Muscle of arm (tissue), 12 donors: Measurements from ENCODE around the gene VANGL1. TPM values are rescaled to one million over a fixed set of nuclear protein-coding genes. Genes with fewer than 3 reads are reported as not detected.

ENCODE experiments used
- DNase-seq: peaks from one replicate; pipeline ENCODE4 v3.0.0-alpha.2; 2013
- polyA plus RNA-seq, 12 donors: library from polyadenylated mRNA; unstranded; fragments of 120-200 nt; gene quantifications; one replicate each; pipeline ENCODE4 v1.2.1, GENCODE V29; 2013; ENCODE audit not compliant: insufficient read length in 12 of 12

VANGL1 gene
- polyA plus RNA-seq, 12 donors: 5.0 to 15.6 (median 7.1) TPM; not detected in 1

GRCh38 chr1:115694805-115695204 is 53.0 kb downstream of the VANGL1 start:
- DNase-seq: no peak

GRCh38 chr1:115697619-115698018 is 55.8 kb downstream of the VANGL1 start:
- DNase-seq: no peak

- no peak for DNase-seq
Measured at GRCh38 chr1:115701090-115701489, 59.3 kb downstream of the VANGL1 start.

- no peak for DNase-seq
Measured at GRCh38 chr1:115702959-115703358, 61.2 kb downstream of the VANGL1 start.

GRCh38 chr1:115705085-115705951 is 63.5 kb downstream of the VANGL1 start:
- no peak for DNase-seq

- DNase-seq: no peak
Measured at GRCh38 chr1:115705963-115706362, 64.2 kb downstream of the VANGL1 start.

- DNase-seq: peak; percentile 31
Measured at GRCh38 chr1:115706587-115707425, 65.0 kb downstream of the VANGL1 start.

GRCh38 chr1:115710859-115711624 is 69.3 kb downstream of the VANGL1 start:
- DNase-seq: no peak

- DNase-seq: no peak
Measured at GRCh38 chr1:115712911-115713609, 71.3 kb downstream of the VANGL1 start.

GRCh38 chr1:115713906-115714305 is 72.1 kb downstream of the VANGL1 start:
- no peak for DNase-seq

- no peak for DNase-seq
Measured at GRCh38 chr1:115714572-115715141, 72.9 kb downstream of the VANGL1 start.

- peak; percentile 22 for DNase-seq
Measured at GRCh38 chr1:115717541-115717940, 75.8 kb downstream of the VANGL1 start.

- no peak for DNase-seq
Measured at GRCh38 chr1:115718011-115718754, 76.4 kb downstream of the VANGL1 start.

GRCh38 chr1:115719285-115719684 is 77.5 kb downstream of the VANGL1 start:
- DNase-seq: no peak

- peak; percentile 16 for DNase-seq
Measured at GRCh38 chr1:115722221-115722620, 80.5 kb downstream of the VANGL1 start.

- DNase-seq: no peak
Measured at GRCh38 chr1:115723756-115724155, 82.0 kb downstream of the VANGL1 start.

GRCh38 chr1:115725600-115725999 is 83.8 kb downstream of the VANGL1 start:
- DNase-seq: no peak

GRCh38 chr1:115726161-115726560 is 84.4 kb downstream of the VANGL1 start:
- DNase-seq: no peak

- DNase-seq: no peak
Measured at GRCh38 chr1:115726570-115726969, 84.8 kb downstream of the VANGL1 start.

- peak; percentile 61 for DNase-seq
Measured at GRCh38 chr1:115727706-115728249, 86.0 kb downstream of the VANGL1 start.
